Breast epithelium (tissue), 4 donors: ENCODE measurements around the gene TESK2. TPM values are rescaled to one million over a fixed set of nuclear protein-coding genes. Genes with fewer than 3 reads are reported as not detected.

Experiments
- DNase-seq, 2 donors: peaks; one replicate each; pipeline ENCODE4 v3.0.0-alpha.2; 2019; ENCODE audit warnings: low spot score in 2 of 2
- H3K27ac ChIP-seq, 2 donors: fragments of 200-600 bp; sonication (generic) in 1 of 2; one replicate each; pipeline ENCODE4 v1.5.1; 2016 to 2019; ENCODE audit warnings: mild to moderate bottlenecking in 1 of 2
- H3K27me3 ChIP-seq, 2 donors: fragments of 200-600 bp; sonication (generic) in 1 of 2; one replicate each; pipeline versions ENCODE4 v1.5.1 to v1.6.0; 2017 to 2019; ENCODE audit warnings: control low read depth in 1 of 2, mild to moderate bottlenecking in 1 of 2
- H3K36me3 ChIP-seq: fragments of 200-600 bp; one replicate; pipeline ENCODE4 v1.5.1; 2019
- H3K4me1 ChIP-seq, 2 donors: fragments of 200-600 bp; sonication (generic); one replicate each; pipeline ENCODE4 v1.5.1; 2016 to 2019; ENCODE audit warnings: control low read depth in 1 of 2
- H3K4me3 ChIP-seq, 3 donors: fragments of 200-600 bp; sonication (generic); 1 replicate in 2 of 3; 2 replicates in 1 of 3; pipeline ENCODE4 v1.5.1; 2016 to 2019; ENCODE audit warnings: mild to moderate bottlenecking in 3 of 3, moderate library complexity in 2 of 3
- H3K9me3 ChIP-seq, 2 donors: fragments of 200-600 bp; sonication (generic) in 1 of 2; one replicate each; pipeline ENCODE4 v1.5.1; 2016 to 2019; ENCODE audit warnings: control low read depth in 1 of 2
- CTCF ChIP-seq, 3 donors: fragments of 450-650 bp; IDR thresholded peaks; one replicate each; pipeline ENCODE4 v1.5.1; 2016 to 2017; ENCODE audit warnings: antibody characterized with exemption in 3 of 3, mild to moderate bottlenecking in 3 of 3, moderate library complexity in 3 of 3
- POLR2A ChIP-seq: fragments of 450-650 bp; IDR thresholded peaks from one replicate; pipeline ENCODE4 v1.6.1; 2016; ENCODE audit warnings: antibody characterized with exemption, mild to moderate bottlenecking, moderate library complexity
- POLR2AphosphoS5 ChIP-seq, 3 donors: sonication (generic); formaldehyde crosslinking; IDR thresholded peaks; one replicate each; pipeline ENCODE4 v1.6.1; 2017; ENCODE audit warnings: antibody characterized with exemption in 3 of 3
- intact Hi-C: fragments of 100-400 bp; cut with DNase I; formaldehyde crosslinking; loops from one replicate; pipeline ENCODE4 v1.15.1; 2023; ENCODE audit warnings: low total_unique reads
- total RNA-seq, 3 donors: library from RNA; depleted of rRNA; stranded (reverse); fragments of >200 nt; gene quantifications; one replicate each; pipeline ENCODE4 v1.1.0, GENCODE V29; 2016

Gene TESK2
- total RNA-seq, 3 donors from 2014 or later = 6.2 to 19.2 (median 11.1) TPM

- Histone ChIP-seq H3K36me3 (no peaks in the 10 kb centered on the region), H3K27me3 (no peaks in the 10 kb centered on the region), H3K27ac (no peak overlapping the region), H3K9me3 (no peaks in the 10 kb centered on the region), H3K4me1 (no peaks in the 10 kb centered on the region), H3K4me3 (no peak overlapping the region)
- DNase-seq = no peak
- TF ChIP-seq POLR2AphosphoS5 (IDR thresholded peaks at IDR 0.05) = no peak
- no peak for TF ChIP-seq CTCF (IDR thresholded peaks at IDR 0.05)
- no peak for TF ChIP-seq POLR2A
- intact Hi-C loops = no loop called here
Measured at GRCh38 chr1:45331436-45332345, 159.3 kb downstream of the TESK2 start.

- Histone ChIP-seq H3K36me3 (no peaks in the 10 kb centered on the region), H3K4me1 (no peaks in the 10 kb centered on the region), H3K4me3 (no peak overlapping the region), H3K9me3 (no peaks in the 10 kb centered on the region), H3K27ac (no peak overlapping the region), H3K27me3 (no peaks in the 10 kb centered on the region)
- DNase-seq = no peak
- TF ChIP-seq POLR2AphosphoS5 (IDR thresholded peaks at IDR 0.05) (no peak), POLR2A (no peak), CTCF (IDR thresholded peaks at IDR 0.05) (no peak)
- intact Hi-C loops = no loop called here
Measured at GRCh38 chr1:45329445-45329844, 161.5 kb downstream of the TESK2 start.

- Histone ChIP-seq H3K27me3 (no peaks in the 10 kb centered on the region), H3K27ac (no peak overlapping the region), H3K4me1 (no peaks in the 10 kb centered on the region), H3K36me3 (no peaks in the 10 kb centered on the region), H3K4me3 (no peak overlapping the region), H3K9me3 (no peaks in the 10 kb centered on the region)
- intact Hi-C loops = no loop called here
- DNase-seq = no peak
- TF ChIP-seq POLR2AphosphoS5 (IDR thresholded peaks at IDR 0.05) (no peak), CTCF (IDR thresholded peaks at IDR 0.05) (no peak), POLR2A (no peak)
Measured at GRCh38 chr1:45328680-45329079, 162.3 kb downstream of the TESK2 start.

GRCh38 chr1:45327644-45328515 is 163.1 kb downstream of the TESK2 start:
- DNase-seq = no peak
- intact Hi-C loops = no loop called here
- H3K27me3 ChIP-seq = no peaks in the 10 kb centered on the region
- H3K9me3 ChIP-seq = no peaks in the 10 kb centered on the region
- H3K27ac ChIP-seq = no peak overlapping the region
- no peak for TF ChIP-seq POLR2A
- TF ChIP-seq POLR2AphosphoS5 (IDR thresholded peaks at IDR 0.05) = no peak
- TF ChIP-seq CTCF (IDR thresholded peaks at IDR 0.05) = no peak
- peak overlapping the region; percentile 43 to 75 (median 57) for H3K4me3 ChIP-seq
- no peaks in the 10 kb centered on the region for H3K4me1 ChIP-seq
- H3K36me3 ChIP-seq = no peaks in the 10 kb centered on the region
